Endothelial cell of hepatic sinusoid (primary cell): ENCODE results near the gene BCL2.

Experiments used
- in situ Hi-C: cut with HindIII; loops from 2 replicates; pipeline ENCODE4 v1.10.0; 2017; ENCODE audit warnings: low sequenced_read_pairs

Gene BCL2

DNA sequence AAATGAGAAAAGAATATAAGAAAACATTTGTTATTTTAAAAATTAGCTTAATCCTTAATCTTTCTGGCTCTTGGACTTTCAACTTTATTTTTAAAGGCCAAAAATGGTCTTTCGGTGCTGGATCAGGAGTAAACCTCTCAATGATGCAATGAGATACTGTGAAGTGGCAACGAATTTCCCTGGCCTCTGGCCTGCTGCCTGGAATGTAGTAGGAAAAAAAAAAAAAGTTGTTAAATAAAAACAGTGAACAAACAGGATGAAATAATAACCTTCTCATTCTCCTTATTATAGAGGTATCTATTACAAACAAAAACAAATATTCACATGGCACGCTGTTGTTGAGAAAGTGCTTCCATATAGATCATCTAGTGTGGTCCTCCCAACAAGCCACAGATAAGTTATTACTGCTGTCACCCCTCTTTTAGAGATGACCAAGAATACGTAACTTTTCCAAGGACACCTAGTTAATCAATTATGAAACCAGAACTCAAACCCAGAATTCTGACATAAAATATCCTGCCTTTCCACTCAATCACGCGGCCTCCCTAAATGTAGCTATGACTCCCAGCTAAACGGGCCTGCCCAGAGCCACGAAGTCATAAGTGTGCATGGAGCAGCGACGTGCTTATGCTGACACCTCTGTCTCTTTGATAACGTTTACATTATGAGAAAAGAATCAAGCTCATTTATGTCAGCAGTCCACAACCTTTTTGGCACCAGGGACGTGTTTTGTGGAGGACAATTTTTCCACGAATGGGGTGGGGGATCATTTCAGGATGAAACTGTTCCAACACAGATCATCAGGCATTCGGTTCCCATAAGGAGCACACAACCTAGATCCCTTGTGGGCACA lies 170.9 kb downstream of the BCL2 start:
- in situ Hi-C loops, result loop anchor here (25.0 kb wide), 1 partner anchor 289 kb away; no protein-coding TSS in a partner anchor

DNA sequence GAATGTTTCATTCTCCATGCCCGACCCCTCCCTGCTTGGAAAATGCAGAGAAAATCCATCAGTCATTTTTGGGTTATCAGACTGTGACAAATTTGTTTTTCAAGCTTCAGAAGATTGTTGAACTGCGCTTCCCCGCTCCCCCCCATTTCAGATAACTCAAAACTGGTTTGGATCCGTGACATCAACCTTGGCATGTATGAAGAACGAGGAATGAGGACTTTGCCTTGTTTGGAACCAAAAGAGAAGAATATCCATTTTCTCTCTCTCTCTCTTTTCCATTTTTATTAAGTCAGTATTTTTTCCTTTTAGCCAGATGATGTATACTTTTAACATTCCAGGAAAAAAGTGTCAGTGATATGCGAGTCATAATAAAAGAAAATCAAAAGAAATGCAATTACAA lies 171.6 kb downstream of the BCL2 start:
- in situ Hi-C loops, result loop anchor here (25.0 kb wide), 1 partner anchor 289 kb away; no protein-coding TSS in a partner anchor

GRCh38 chr18:63146828-63147409 lies 172.7 kb downstream of the BCL2 start:
- in situ Hi-C loops, result loop anchor here (25.0 kb wide), 1 partner anchor 290 kb away; no protein-coding TSS in a partner anchor

GRCh38 chr18:63145851-63146555 lies 173.6 kb downstream of the BCL2 start:
- in situ Hi-C loops, result loop anchor here (25.0 kb wide), 1 partner anchor 291 kb away; no protein-coding TSS in a partner anchor

GRCh38 chr18:63145166-63145850 lies 174.3 kb downstream of the BCL2 start:
- in situ Hi-C loops, result loop anchor here (25.0 kb wide), 1 partner anchor 292 kb away; no protein-coding TSS in a partner anchor

GRCh38 chr18:63144748-63145147 lies 174.8 kb downstream of the BCL2 start:
- in situ Hi-C loops, result loop anchor here (25.0 kb wide), 1 partner anchor 293 kb away; no protein-coding TSS in a partner anchor

- in situ Hi-C loops, result loop anchor here (25.0 kb wide), 1 partner anchor 294 kb away; no protein-coding TSS in a partner anchor
These were observed 176.2 kb downstream of the BCL2 start for GRCh38 chr18:63143330-63143771.

- in situ Hi-C loops, result loop anchor here (25.0 kb wide), 1 partner anchor 295 kb away; no protein-coding TSS in a partner anchor
These were observed 176.9 kb downstream of the BCL2 start for GRCh38 chr18:63142594-63143225.

- in situ Hi-C loops, result loop anchor here (25.0 kb wide), 1 partner anchor 296 kb away; no protein-coding TSS in a partner anchor
These were observed 177.8 kb downstream of the BCL2 start for GRCh38 chr18:63141778-63142176.

DNA sequence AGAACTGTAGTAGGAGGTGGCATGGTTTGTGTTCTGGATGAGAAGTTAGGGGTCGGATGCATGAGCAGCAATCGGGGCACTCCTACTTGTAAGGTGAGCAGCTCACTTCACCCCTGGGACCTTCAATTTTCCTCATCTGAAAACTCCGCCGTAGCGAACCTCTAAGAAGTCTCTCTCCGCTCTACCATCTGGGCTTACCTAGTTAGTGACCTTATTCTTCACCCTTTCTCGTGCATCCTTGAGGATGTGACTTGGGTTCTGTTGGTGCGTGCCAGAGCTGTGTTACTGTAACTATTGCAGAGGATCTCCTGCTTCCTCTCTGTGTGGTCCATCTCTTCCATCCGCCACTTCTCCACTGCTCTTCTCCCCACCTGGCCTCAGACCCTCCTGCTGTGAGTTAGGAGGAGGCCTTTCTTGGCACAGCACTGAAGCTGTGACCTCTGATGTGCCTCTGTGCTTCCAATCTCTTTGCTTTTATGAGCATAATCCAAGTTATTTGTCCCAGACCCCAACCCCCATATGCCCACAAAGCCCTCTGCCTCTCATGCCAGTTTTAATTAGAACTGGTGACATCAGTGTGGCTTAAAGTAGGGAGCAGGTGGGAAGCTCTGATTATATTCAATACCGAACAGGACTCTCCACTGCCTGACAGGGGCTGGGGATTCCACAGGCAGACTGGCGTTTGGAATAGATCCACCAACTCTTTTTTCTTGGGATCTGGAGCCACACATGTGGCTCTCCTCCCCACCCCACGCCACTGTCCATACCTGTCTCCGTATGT lies 178.4 kb downstream of the BCL2 start:
- in situ Hi-C loops, result loop anchor here (25.0 kb wide), 1 partner anchor 296 kb away; no protein-coding TSS in a partner anchor

DNA sequence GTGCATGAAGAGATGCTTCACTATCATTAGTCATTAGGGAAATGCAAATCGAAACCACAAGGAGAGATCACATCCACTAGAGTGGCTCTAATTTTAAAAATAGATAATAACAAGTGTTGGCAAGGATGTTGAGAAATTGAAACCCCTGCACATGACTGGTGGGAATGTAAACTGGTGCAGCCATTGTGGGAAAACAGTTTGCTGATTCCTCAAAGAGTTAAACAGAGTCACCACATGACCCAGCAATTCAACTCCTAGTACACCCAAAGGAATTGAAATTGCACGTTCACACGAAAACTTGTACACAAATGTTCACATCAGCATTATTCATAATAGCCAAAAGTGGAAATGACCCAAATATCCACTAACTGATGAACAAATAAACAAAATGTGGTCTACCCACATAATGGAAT lies 179.5 kb downstream of the BCL2 start:
- in situ Hi-C loops, result loop anchor here (25.0 kb wide), 1 partner anchor 297 kb away; no protein-coding TSS in a partner anchor

DNA sequence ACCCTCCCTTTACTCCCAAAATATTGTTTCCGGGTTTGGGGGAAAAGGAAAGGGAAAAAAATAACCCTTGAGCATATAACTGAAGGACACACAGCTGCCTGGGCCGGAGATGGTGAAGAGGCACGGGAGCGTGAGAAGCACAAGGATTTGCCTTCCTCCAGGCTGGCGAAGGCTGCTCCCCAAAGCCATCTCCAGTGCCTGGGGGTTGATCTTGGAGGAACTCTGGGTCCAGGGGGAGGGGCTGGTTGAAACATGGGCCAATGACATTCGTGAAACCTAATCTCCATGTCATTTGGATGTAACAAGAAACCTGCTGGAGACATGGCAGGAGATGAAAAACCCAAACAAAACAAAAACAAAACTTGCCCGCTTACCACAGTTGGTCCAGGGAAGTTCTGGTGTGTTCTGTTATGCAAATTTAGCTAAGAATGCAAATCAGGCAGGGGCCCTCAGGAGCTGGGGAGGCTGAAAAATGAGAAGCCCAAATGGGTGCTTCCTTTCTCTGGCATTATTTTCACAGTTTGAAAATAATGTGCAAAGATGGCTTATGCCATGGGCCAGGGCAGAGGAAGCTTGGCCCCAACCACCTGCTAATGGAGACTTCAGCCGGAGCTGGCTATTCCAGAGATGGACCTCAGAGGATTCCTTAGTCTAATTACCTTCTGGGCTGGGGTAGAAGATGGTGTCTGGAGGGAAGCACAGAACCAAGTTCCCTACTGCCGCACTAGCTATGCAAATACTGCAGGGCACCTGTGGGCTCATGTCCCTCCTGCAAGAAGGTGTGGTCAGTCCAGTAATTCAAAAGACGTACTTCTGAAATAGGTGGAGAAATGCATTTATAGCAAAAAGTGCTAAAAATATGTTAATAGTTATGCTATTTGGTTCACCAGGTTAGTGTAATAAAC lies 180.9 kb downstream of the BCL2 start:
- in situ Hi-C loops, result loop anchor here (25.0 kb wide), 1 partner anchor 299 kb away; no protein-coding TSS in a partner anchor

- in situ Hi-C loops, result loop anchor here (25.0 kb wide), 1 partner anchor 299 kb away; no protein-coding TSS in a partner anchor
These were observed 181.6 kb downstream of the BCL2 start for GRCh38 chr18:63137999-63138435.

- in situ Hi-C loops, result loop anchor here (25.0 kb wide), 1 partner anchor 302 kb away; no protein-coding TSS in a partner anchor
These were observed 184.5 kb downstream of the BCL2 start for GRCh38 chr18:63135101-63135500.

- in situ Hi-C loops, result loop anchor here (25.0 kb wide), 1 partner anchor 304 kb away; no protein-coding TSS in a partner anchor
These were observed 186.8 kb downstream of the BCL2 start for GRCh38 chr18:63132819-63133200.

DNA sequence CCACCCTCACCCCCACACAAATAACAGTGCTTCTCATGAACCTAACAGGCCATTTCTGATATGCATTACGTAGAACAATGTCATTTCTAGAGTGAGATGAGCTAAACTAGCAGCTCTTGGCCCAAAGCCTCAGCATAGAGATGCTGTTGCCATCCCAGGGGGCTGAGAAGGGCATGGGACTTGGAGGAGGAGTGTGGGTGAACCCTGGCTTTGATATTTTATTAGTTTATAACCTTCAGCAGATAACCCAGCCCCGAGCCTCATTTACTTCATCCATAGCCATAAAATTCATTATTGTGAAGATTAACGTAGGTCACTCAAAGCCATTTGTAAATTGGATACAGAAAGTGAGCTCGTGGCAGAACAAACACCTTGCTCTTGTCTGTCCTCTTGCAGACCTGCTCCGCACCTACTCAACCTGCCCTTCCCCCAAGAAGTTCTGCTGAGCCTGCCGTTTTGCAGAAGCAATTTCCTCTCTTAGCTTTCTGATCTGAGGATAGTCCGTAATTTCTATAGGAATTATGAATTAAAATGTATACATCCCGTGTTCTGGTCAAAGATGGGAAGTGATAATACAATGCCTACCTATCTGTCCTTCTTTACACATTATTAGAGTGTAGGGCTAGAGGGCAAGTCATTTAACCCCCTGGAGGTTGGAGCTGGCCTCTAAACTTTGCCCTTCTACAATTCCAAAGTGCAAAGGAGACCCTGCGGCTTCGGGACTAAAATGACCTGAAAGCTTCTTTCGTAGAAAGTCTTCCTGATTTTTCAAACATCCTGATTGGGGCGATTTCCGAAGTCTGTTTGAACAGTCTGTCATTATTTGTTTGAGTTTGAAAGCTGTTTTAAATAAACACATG lies 187.4 kb downstream of the BCL2 start:
- in situ Hi-C loops, result loop anchor here (25.0 kb wide), 1 partner anchor 305 kb away; no protein-coding TSS in a partner anchor
